Cardiac fibroblast (primary cell): ENCODE measurements around the gene DPYSL5.

Experiments
- DNase-seq, 2 donors: peaks; one replicate each; pipeline versions ENCODE4 v3.0.0 to v3.0.0-alpha.2; 2010; ENCODE audit warnings: low read depth in 2 of 2
- H3K4me3 ChIP-seq, 2 donors: replicated peaks in 1 of 2; 1 replicate in 1 of 2; 2 replicates in 1 of 2; pipeline ENCODE4 v1.5.1; 2011; ENCODE audit warnings: low read depth in 2 of 2, low read length in 2 of 2, mild to moderate bottlenecking in 2 of 2, moderate library complexity in 1 of 2
- CTCF ChIP-seq: IDR thresholded peaks from one replicate; pipeline ENCODE4 v1.5.1; 2011; ENCODE audit warnings: low read depth, mild to moderate bottlenecking, low read length, inconsistent platforms

The DPYSL5 gene

GRCh38 chr2:26970244-26970927 lies 122.5 kb downstream of the DPYSL5 start, which contains the start of gene MAPRE3:
TSS of gene MAPRE3 (plus strand) at chr2:26970637. CDS start at chr2:27022219, 51,582 bp downstream.
- DNase-seq: peak; percentile 72 to 73
- TF ChIP-seq CTCF: no peak
- H3K4me3 ChIP-seq: peak within 1 kb of the TSS; percentile 79 to 81

- DNase-seq: peak; percentile 49 to 60
- TF ChIP-seq CTCF: no peak
- H3K4me3 ChIP-seq: peak overlapping the region; percentile 67 to 81
Observed at GRCh38 chr2:26970928-26971627, 123.1 kb downstream of the DPYSL5 start.

DNA sequence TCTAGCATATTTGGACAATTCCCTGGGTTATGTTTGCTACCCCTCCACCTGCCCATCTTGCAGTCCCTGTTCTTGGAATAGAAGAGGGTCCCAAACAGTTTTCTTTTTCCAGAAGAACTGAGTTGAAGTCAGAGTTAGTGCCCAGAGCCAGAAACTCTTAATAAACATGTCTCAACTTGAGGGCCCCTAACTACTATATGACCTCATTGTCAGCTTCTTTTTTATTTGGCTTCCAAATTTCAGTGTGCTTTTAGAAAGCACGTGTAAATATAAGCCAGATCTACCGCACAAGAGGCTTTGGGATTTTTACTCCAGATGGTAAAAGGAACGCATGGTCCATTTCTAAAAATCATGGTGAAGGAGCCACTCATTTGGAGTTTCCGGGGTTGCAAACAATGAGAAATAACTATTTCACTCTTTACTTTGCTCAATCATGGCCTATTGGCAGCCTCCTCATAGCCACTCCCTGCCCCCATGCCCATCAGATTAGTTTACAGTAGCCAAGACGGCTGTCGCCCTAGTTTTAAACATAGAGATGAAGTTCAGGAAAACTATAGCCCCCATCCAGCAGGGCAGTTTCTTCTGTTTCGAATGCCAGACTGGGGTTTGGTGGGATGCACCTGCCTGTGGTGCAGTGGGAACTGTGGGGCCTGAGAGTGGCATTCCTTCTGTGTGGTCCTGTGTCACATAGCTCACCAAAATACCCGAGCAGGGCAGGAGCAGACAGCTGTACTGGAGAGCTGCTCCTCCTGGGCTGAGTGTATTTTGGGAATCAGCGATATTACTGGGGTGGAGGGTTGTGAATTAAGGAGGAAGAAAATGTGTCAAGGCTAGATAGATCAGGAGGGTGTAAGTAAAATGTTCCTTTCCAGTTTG lies 124.2 kb downstream of the DPYSL5 start:
- peak overlapping the region in 1 of 2 donors; percentile 81 for H3K4me3 ChIP-seq
- no peak for DNase-seq
- TF ChIP-seq CTCF: no peak

- no peak overlapping the region for H3K4me3 ChIP-seq
- no peak for TF ChIP-seq CTCF
- no peak for DNase-seq
Observed at GRCh38 chr2:26974352-26974751, 126.4 kb downstream of the DPYSL5 start.

DNA sequence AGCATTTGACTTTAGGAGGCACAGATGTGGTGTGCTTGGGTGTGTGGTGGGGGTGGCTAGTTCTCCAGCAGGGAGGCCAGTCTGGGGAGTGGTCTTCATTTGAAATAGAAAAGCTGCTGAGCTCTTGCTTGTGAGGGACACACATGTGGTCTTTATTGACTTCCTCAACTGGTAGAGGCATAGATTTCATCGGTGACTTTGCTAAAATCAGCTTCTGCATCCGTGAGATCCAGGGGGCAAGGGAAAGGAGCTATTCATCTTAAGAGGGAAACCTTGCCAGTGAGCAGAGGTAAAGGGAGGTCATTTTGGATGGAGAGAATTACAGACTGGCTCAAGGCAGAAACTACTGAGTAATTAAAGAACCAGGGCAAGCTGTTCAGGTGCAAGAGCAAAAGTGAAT lies 127.2 kb downstream of the DPYSL5 start:
- H3K4me3 ChIP-seq: no peak overlapping the region
- no peak for TF ChIP-seq CTCF
- DNase-seq: no peak

- no peak overlapping the region for H3K4me3 ChIP-seq
- TF ChIP-seq CTCF: no peak
- DNase-seq: no peak
Observed at GRCh38 chr2:26975656-26976055, 127.7 kb downstream of the DPYSL5 start.
